T-helper 1 cell (primary cell): Measurements from ENCODE around the gene SDK1.

Experiments
- DNase-seq, 5 donors: peaks; one replicate each; pipeline ENCODE4 v3.0.0-alpha.2; 2012 to 2020

Gene SDK1

GRCh38 chr7:3835109-3835508 lies 534.1 kb downstream of the SDK1 start:
- DNase-seq = no peak

- no peak for DNase-seq
Observed at GRCh38 chr7:3836855-3837254, 535.8 kb downstream of the SDK1 start.

GRCh38 chr7:3844540-3845151 lies 543.6 kb downstream of the SDK1 start:
- DNase-seq = no peak

GRCh38 chr7:3846738-3847137 lies 545.7 kb downstream of the SDK1 start:
- no peak for DNase-seq

DNA sequence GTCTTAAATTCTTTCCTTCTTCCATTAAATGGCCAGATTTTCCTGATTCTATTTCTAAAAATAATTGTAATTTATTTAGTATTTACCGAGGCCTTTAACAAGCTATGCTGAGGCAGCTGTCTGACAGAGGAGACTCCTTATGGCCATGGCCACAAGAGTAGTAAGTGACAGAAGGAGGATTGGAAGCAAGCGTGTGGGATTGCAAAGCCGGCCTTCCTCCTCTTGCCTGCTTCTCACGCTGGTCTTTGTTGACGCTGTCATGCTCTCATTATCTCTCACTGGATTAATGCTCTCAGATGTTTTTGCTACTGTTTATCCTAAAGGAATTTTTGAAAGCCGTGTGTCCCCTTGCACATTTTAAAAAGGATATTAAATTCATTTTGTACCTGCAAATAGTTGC lies 546.3 kb downstream of the SDK1 start:
- DNase-seq = no peak

GRCh38 chr7:3859431-3859830 lies 558.4 kb downstream of the SDK1 start:
- DNase-seq = no peak

GRCh38 chr7:3860932-3861331 lies 559.9 kb downstream of the SDK1 start:
- DNase-seq = no peak

DNA sequence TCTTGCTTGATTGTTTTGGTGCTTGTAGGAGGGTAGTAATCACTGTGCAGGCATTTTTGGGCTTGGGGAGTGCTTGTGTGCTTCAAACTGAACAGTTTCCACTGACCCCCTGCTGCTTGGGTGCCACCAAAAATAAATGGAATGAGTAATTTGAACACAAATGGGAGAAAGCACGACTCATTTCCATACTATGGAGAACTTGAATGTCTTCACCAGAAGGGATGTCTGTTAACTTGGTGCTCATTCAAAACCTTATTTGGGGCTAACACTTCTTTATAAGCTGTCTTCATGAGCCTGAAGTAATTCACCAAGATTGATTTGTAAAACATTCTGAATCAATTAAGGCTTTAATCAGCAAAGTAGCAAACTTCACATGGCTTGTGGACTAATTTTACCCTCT lies 560.3 kb downstream of the SDK1 start:
- DNase-seq = no peak

DNA sequence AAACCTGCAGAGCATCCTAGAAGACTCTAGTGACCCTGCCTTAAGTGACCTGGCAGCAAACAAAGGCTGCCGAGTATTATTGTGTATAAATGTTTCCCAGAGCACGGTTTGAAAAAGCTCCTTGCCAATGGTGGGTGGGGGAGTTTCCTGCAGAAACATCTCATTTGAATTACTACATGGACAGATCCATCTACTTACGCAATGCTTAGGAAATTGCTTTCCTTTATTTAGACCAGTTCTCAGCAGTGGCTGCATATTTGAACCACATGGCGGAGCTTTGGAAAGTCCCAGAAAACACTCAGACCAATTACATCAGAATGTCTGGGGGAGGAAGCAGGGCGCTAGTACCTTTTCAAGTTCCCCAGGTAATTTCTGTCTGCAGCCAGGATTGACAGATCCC lies 560.9 kb downstream of the SDK1 start:
- no peak for DNase-seq

- DNase-seq = no peak
Observed at GRCh38 chr7:3862774-3863173, 561.7 kb downstream of the SDK1 start.

- DNase-seq = no peak
Observed at GRCh38 chr7:3866277-3866676, 565.2 kb downstream of the SDK1 start.

GRCh38 chr7:3867863-3868262 lies 566.8 kb downstream of the SDK1 start:
- DNase-seq = no peak

DNA sequence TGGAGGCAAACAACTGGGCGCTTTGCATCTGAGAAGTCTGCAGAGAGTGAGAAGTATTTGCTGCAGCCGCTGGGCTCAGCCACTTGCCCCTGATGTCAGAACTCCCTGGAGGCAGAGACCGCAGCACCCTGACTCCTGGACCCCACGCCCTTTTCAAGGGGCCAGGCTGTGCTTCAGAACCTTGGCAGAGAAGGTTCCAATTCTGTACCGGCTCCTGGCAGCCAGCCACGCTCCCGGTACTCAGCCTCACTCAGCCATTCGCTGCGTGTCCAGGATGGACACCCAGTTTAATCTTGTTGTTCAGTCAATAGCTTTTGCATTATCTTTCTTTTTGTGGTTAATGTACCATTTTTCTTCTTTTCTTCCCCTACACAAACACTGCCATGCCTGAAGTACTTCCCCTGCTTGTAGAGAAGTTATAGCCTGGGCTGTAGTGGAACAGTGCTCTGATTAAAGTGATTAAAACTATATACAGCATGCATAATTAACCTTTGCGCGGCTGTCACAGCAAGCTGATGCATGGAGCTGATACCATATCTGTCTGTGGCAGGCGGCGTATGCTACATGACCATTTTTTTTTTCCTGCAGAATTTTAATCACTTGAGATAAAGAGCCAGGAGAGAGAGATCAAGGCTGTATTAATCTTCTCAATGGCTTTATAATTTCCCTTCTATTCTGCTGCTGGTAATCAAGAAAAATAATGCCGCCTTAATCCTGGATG lies 578.5 kb downstream of the SDK1 start:
- DNase-seq = no peak

- no peak for DNase-seq
Observed at GRCh38 chr7:3880228-3880987, 579.4 kb downstream of the SDK1 start.

GRCh38 chr7:3882782-3883181 lies 581.7 kb downstream of the SDK1 start:
- no peak for DNase-seq

DNA sequence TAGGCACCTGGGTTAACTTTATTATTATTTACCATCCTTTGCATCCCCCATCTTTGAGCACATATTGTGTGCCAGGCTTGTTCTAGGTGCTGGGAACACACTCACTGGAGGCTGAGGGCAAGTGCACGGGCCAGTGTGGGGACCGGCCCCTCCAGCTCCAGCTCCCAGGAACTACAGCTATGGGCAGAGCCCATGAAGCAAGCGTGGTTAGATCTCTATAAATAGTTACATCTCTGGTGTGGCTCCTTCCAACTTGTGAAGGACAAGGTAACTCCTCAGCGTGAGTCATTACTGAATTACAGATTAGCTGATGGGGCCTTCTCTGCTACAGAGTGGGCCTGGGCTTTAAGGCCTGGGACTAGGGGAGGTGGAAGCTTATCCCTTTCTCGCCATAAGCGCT lies 583.5 kb downstream of the SDK1 start:
- DNase-seq = no peak

- DNase-seq = no peak
Observed at GRCh38 chr7:3887096-3887690, 586.1 kb downstream of the SDK1 start.

- no peak for DNase-seq
Observed at GRCh38 chr7:3888096-3888495, 587.0 kb downstream of the SDK1 start.

GRCh38 chr7:3892157-3892556 lies 591.1 kb downstream of the SDK1 start:
- DNase-seq = no peak

DNA sequence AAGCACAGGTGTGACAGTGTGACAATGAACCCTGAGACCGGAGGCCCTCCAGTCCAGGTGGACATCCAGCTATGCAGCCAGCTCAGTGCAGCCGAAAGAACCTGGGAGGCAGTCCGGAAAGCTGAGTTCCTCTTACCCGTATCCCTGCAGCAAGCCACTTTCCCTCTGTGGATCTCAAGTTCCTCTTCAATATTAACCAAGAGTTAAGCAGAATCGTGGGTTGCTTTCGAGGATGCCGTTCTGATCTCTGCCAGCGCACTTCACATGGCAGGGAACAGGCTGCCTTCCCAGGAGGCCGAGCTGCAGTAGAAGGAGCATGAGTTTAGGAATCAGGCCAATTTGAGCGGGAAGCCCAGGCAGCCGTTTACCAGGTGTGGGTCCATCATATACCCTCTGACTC lies 591.6 kb downstream of the SDK1 start:
- DNase-seq = no peak

GRCh38 chr7:3893151-3893788 lies 592.2 kb downstream of the SDK1 start:
- no peak for DNase-seq

DNA sequence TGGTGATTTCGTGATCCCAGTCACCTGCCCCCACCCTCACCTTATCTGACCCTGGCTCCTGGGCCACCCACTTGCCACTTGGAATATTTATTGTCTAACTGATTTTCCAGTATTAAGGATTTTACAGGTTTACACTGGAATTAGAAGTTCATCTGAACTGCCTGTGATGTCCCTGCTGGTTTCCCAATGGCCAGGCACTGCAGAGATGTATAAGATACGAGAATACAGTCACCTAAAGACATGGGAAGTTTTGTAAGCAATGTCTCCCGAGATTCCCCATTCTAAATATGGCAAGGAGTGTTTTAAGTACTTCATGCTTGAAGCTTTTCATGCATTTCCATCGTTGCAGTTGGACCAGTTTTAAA lies 592.7 kb downstream of the SDK1 start:
- no peak for DNase-seq
